ENCODE results near the gene APOH.
A peak's percentile ranks its signal among the peaks of the same experiment; 100 is the strongest.

The APOH gene

GRCh38 chr17:66190738-66191592, 38.2 kb downstream of the APOH start:
- DNase-seq, result no peak

- DNase-seq, result no peak
Measured at GRCh38 chr17:66187718-66188117, 41.5 kb downstream of the APOH start.

- DNase-seq, result no peak
Measured at GRCh38 chr17:66185862-66186261, 43.4 kb downstream of the APOH start.

GRCh38 chr17:66184392-66184791, 44.8 kb downstream of the APOH start:
- no peak for DNase-seq

GRCh38 chr17:66183529-66183928, 45.7 kb downstream of the APOH start:
- DNase-seq, result no peak

GRCh38 chr17:66178642-66179041, 50.6 kb downstream of the APOH start:
- no peak for DNase-seq

- no peak for DNase-seq
Measured at GRCh38 chr17:66177048-66177447, 52.2 kb downstream of the APOH start.

- DNase-seq, result no peak
Measured at GRCh38 chr17:66175892-66176291, 53.3 kb downstream of the APOH start.

GRCh38 chr17:66172691-66173223, 56.5 kb downstream of the APOH start:
- no peak for DNase-seq

- no peak for DNase-seq
Measured at GRCh38 chr17:66172144-66172543, 57.1 kb downstream of the APOH start.

GRCh38 chr17:66171692-66172091, 57.5 kb downstream of the APOH start:
- DNase-seq, result no peak

GRCh38 chr17:66171172-66171571, 58.0 kb downstream of the APOH start:
- DNase-seq, result no peak

- no peak for DNase-seq
Measured at GRCh38 chr17:66169839-66170238, 59.4 kb downstream of the APOH start.

GRCh38 chr17:66167189-66167815, 61.9 kb downstream of the APOH start:
- no peak for DNase-seq

- DNase-seq, result peak in 1 of 2 donors; percentile 30
Measured at GRCh38 chr17:66165537-66166123, 63.6 kb downstream of the APOH start.

Data from activated CD4-positive, alpha-beta T cell treated with anti-CD3 and anti-CD28 coated beads for 4 hours (primary cell).